WTC11 (cell line): ENCODE data around the gene MOCS1. TPM values are rescaled to one million over a fixed set of nuclear protein-coding genes. Genes with fewer than 3 reads are reported as not detected.

Experiments used
- ATAC-seq: fragments of 200-7000 bp; cut with Tn5 transposase; 2 replicates; pipeline ENCODE4 v1.10.0; 2021; ENCODE audit warnings: mild to moderate bottlenecking, moderate library complexity
- CTCF ChIA-PET: fragments of 300-600 bp; sonication (Branson Sonifier 250); formaldehyde crosslinking; loops from one replicate; lab custom pipeline; 2021; ENCODE audit warnings: antibody characterized with exemption; lab: Charles Lee
- POLR2A ChIA-PET: fragments of 350-600 bp; sonication (Branson Sonifier 250); formaldehyde crosslinking; loops from one replicate; lab custom pipeline; 2021; ENCODE audit warnings: antibody characterized with exemption; lab: Charles Lee
- DNase-seq: peaks from one replicate; pipeline ENCODE4 v3.0.0; 2021; ENCODE audit warnings: low spot score
- H3K27ac Mint-ChIP-seq: 2 replicates; pipeline ENCODE4 v1.8.0; 2021; ENCODE audit warnings: mixed read lengths
- H3K27me3 Mint-ChIP-seq: 2 replicates; pipeline ENCODE4 v1.8.0; 2021; ENCODE audit warnings: low read depth, mild to moderate bottlenecking, moderate library complexity, mixed read lengths
- H3K36me3 Mint-ChIP-seq: 2 replicates; pipeline ENCODE4 v1.8.0; 2021; ENCODE audit warnings: mixed read lengths
- H3K4me1 Mint-ChIP-seq: 2 replicates; pipeline ENCODE4 v1.8.0; 2022; ENCODE audit warnings: mixed read lengths
- H3K4me3 Mint-ChIP-seq: 2 replicates; pipeline ENCODE4 v1.8.0; 2021; ENCODE audit warnings: mild to moderate bottlenecking, moderate library complexity, mixed read lengths
- H3K9me3 Mint-ChIP-seq: 2 replicates; pipeline ENCODE4 v1.8.0; 2021; ENCODE audit warnings: mixed read lengths
- AFF4 ChIP-seq: sonication (generic); formaldehyde crosslinking; IDR thresholded peaks from 2 replicates; pipeline ENCODE4 v1.8.1; 2023; ENCODE audit warnings: mild to moderate bottlenecking, missing genetic modification reagents, borderline replicate concordance
- CREB1 ChIP-seq: sonication (generic); formaldehyde crosslinking; IDR thresholded peaks from 2 replicates; pipeline ENCODE4 v1.8.0; 2023; ENCODE audit warnings: mild to moderate bottlenecking, missing genetic modification reagents
- FOXJ3 ChIP-seq: sonication (generic); formaldehyde crosslinking; IDR thresholded peaks from 2 replicates; pipeline ENCODE4 v1.9.0; 2021; ENCODE audit warnings: missing genetic modification reagents, mild to moderate bottlenecking, borderline replicate concordance
- FOXP1 ChIP-seq: sonication (generic); formaldehyde crosslinking; IDR thresholded peaks from 2 replicates; pipeline ENCODE4 v1.8.0; 2022; ENCODE audit warnings: missing genetic modification reagents, mild to moderate bottlenecking, moderate library complexity, borderline replicate concordance
- FOXP4 ChIP-seq: sonication (generic); formaldehyde crosslinking; IDR thresholded peaks from 2 replicates; pipeline ENCODE4 v1.8.0; 2022; ENCODE audit warnings: mild to moderate bottlenecking, missing genetic modification reagents
- IRF1 ChIP-seq: sonication (generic); formaldehyde crosslinking; IDR thresholded peaks from 2 replicates; pipeline ENCODE4 v1.8.0; 2023; ENCODE audit warnings: missing genetic modification reagents
- NR3C1 ChIP-seq: sonication (generic); formaldehyde crosslinking; conservative IDR thresholded peaks from 2 replicates; pipeline ENCODE4 v1.8.1; 2023; ENCODE audit warnings: low read depth, mild to moderate bottlenecking, missing genetic modification reagents
- OVOL2 ChIP-seq: fragments of 250-450 bp; sonication (Bioruptor Pico); IDR thresholded peaks from 2 replicates; pipeline ENCODE4 v1.9.0; 2021; ENCODE audit warnings: mild to moderate bottlenecking, borderline replicate concordance
- SMAD3 ChIP-seq: sonication (generic); formaldehyde crosslinking; IDR thresholded peaks from 2 replicates; pipeline ENCODE4 v1.8.0; 2022; ENCODE audit warnings: missing genetic modification reagents, mild to moderate bottlenecking, borderline replicate concordance
- SP1 ChIP-seq: sonication (generic); formaldehyde crosslinking; conservative IDR thresholded peaks from 2 replicates; pipeline ENCODE4 v1.8.1; 2022; ENCODE audit warnings: missing genetic modification reagents
- TEAD4 ChIP-seq: sonication (generic); formaldehyde crosslinking; IDR thresholded peaks from 2 replicates; pipeline ENCODE4 v1.8.0; 2022; ENCODE audit warnings: mild to moderate bottlenecking, missing genetic modification reagents
- USF1 ChIP-seq: sonication (generic); formaldehyde crosslinking; IDR thresholded peaks from 2 replicates; pipeline ENCODE4 v1.8.0; 2022; ENCODE audit warnings: mild to moderate bottlenecking, missing genetic modification reagents
- ZBTB21 ChIP-seq: sonication (generic); formaldehyde crosslinking; IDR thresholded peaks from 2 replicates; pipeline ENCODE4 v1.8.1; 2023; ENCODE audit warnings: mild to moderate bottlenecking, missing genetic modification reagents, borderline replicate concordance
- ZMAT4 ChIP-seq: fragments of 250-450 bp; sonication (Bioruptor Pico); IDR thresholded peaks from 2 replicates; pipeline ENCODE4 v1.9.0; 2021; ENCODE audit warnings: mild to moderate bottlenecking
- ZNF281 ChIP-seq: sonication (generic); formaldehyde crosslinking; IDR thresholded peaks from 2 replicates; pipeline ENCODE4 v1.8.0; 2023; ENCODE audit warnings: mild to moderate bottlenecking, missing genetic modification reagents
- ZNF423 ChIP-seq: fragments of 250-450 bp; sonication (Bioruptor Pico); IDR thresholded peaks from 2 replicates; pipeline ENCODE4 v2.1.2; 2022; ENCODE audit warnings: mild to moderate bottlenecking, moderate library complexity
- total RNA-seq: library from RNA; stranded (reverse); gene quantifications from 3 replicates; pipeline ENCODE4 v1.2.3, GENCODE V29; 2021

Gene MOCS1
- total RNA-seq, 1 experiment from 2014 or later: 18.5 TPM

- TF ChIP-seq CREB1 (CRISPR knock-in tag) (no peak), SP1 (CRISPR knock-in tag) (no peak), USF1 (CRISPR knock-in tag) (no peak), SMAD3 (no peak), ZMAT4 (CRISPR knock-in tag) (no peak), ZNF423 (CRISPR knock-in tag) (no peak)
Observed at GRCh38 chr6:39929039-39929732, 5.1 kb downstream of the MOCS1 start (continued).

DNA sequence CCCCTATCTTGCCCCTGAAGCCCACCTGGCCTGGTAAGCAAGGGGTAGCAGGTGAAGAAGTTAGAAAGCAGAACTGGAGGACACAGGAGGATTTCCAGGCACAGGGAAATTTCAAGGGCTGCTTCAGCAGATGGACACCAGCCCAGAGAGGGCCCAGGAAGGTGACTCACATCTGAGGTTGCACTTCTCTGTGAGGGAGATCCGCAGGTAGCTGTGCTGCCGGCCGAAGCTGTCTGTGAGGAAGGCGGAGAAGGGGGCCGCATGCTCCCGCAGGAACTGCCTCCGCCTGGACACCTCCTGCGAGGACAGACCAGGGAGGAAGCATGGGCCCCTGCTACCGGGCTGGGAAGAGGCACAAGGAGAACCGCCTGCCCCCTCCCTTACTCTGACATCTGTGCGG lies 7.1 kb downstream of the MOCS1 start:
- no peak for DNase-seq
- POLR2A ChIA-PET: no interaction called here
- Mint-ChIP-seq H3K27ac (no peak overlapping the region), H3K4me3 (no peak overlapping the region), H3K9me3 (peaks cover 8% of the 10 kb centered on the region), H3K27me3 (no peaks in the 10 kb centered on the region), H3K36me3 (peaks cover 47% of the 10 kb centered on the region), H3K4me1 (peaks cover 17% of the 10 kb centered on the region)
- TF ChIP-seq FOXJ3 (CRISPR knock-in tag) (no peak), SMAD3 (no peak), TEAD4 (CRISPR knock-in tag) (no peak), IRF1 (no peak), OVOL2 (CRISPR knock-in tag) (no peak), ZBTB21 (CRISPR knock-in tag) (no peak), FOXP1 (CRISPR knock-in tag) (no peak), AFF4 (no peak), USF1 (CRISPR knock-in tag) (no peak), ZMAT4 (CRISPR knock-in tag) (no peak), ZNF281 (CRISPR knock-in tag) (no peak), NR3C1 (CRISPR knock-in tag) (no peak), FOXP4 (no peak)
- CTCF ChIA-PET: no interaction called here
- no peak for ATAC-seq
